ENCODE data around the gene ZNF182.
"Not testable (repeated sequence)": the region's sequence is repeated elsewhere in the genome, so short reads cannot be mapped to it uniquely, and the experiment has no call there.

ZNF182 gene

GRCh38 chrX:48003758-48004457 lies at the start of gene ZNF182:
Gene ZNF182 (minus strand): TSS chrX:48003989. CDS start chrX:48002609, 1,380 bp downstream.
- peak; percentile 82 to 85 for DNase-seq (ENCODE audit: low read depth in 2 of 2)

- no peak for DNase-seq (ENCODE audit: low read depth in 2 of 2)
These were observed 43.1 kb upstream of the ZNF182 start for GRCh38 chrX:48046846-48047245.

GRCh38 chrX:48045410-48046311 lies 41.9 kb upstream of the ZNF182 start:
- DNase-seq (ENCODE audit: low read depth in 2 of 2) = no peak

- DNase-seq (ENCODE audit: low read depth in 2 of 2) = no peak
These were observed 39.3 kb upstream of the ZNF182 start for GRCh38 chrX:48043056-48043455.

- DNase-seq (ENCODE audit: low read depth in 2 of 2) = no peak
These were observed 32.1 kb upstream of the ZNF182 start for GRCh38 chrX:48035891-48036290.

- not testable (repeated sequence) for DNase-seq (ENCODE audit: low read depth in 2 of 2)
These were observed 26.9 kb upstream of the ZNF182 start for GRCh38 chrX:48030641-48031173.

GRCh38 chrX:48030237-48030636 lies 26.4 kb upstream of the ZNF182 start:
- DNase-seq (ENCODE audit: low read depth in 2 of 2) = no peak

GRCh38 chrX:48028091-48028490 lies 24.3 kb upstream of the ZNF182 start:
- DNase-seq (ENCODE audit: low read depth in 2 of 2) = no peak

- not testable (repeated sequence) for DNase-seq (ENCODE audit: low read depth in 2 of 2)
These were observed 23.8 kb upstream of the ZNF182 start for GRCh38 chrX:48027545-48027944.

- DNase-seq (ENCODE audit: low read depth in 2 of 2) = no peak
These were observed 21.8 kb upstream of the ZNF182 start for GRCh38 chrX:48025561-48025960.

GRCh38 chrX:48022738-48023137 lies 18.9 kb upstream of the ZNF182 start:
- no peak for DNase-seq (ENCODE audit: low read depth in 2 of 2)

GRCh38 chrX:48022100-48022499 lies 18.3 kb upstream of the ZNF182 start:
- DNase-seq (ENCODE audit: low read depth in 2 of 2) = no peak

GRCh38 chrX:48021026-48021900 lies 17.5 kb upstream of the ZNF182 start:
- DNase-seq (ENCODE audit: low read depth in 2 of 2) = peak; percentile 34 to 42

GRCh38 chrX:48020472-48020871 lies 16.7 kb upstream of the ZNF182 start:
- DNase-seq (ENCODE audit: low read depth in 2 of 2) = not testable (repeated sequence)

GRCh38 chrX:48019892-48020291 lies 16.1 kb upstream of the ZNF182 start:
- DNase-seq (ENCODE audit: low read depth in 2 of 2) = not testable (repeated sequence)

GRCh38 chrX:48016583-48017310 lies 13.0 kb upstream of the ZNF182 start:
- DNase-seq (ENCODE audit: low read depth in 2 of 2) = not testable (repeated sequence)

- not testable (repeated sequence) for DNase-seq (ENCODE audit: low read depth in 2 of 2)
These were observed 5.7 kb upstream of the ZNF182 start for GRCh38 chrX:48009445-48009960.

- not testable (repeated sequence) for DNase-seq (ENCODE audit: low read depth in 2 of 2)
These were observed 2.9 kb upstream of the ZNF182 start, which contains the start of gene SPACA5 for GRCh38 chrX:48006688-48007087. Gene SPACA5 (plus strand): TSS chrX:48006988. CDS start chrX:48007803, 815 bp downstream.

- no peak for DNase-seq (ENCODE audit: low read depth in 2 of 2)
These were observed 427 bp downstream of the ZNF182 start for GRCh38 chrX:48003367-48003757.

- DNase-seq (ENCODE audit: low read depth in 2 of 2) = no peak
These were observed 860 bp downstream of the ZNF182 start for GRCh38 chrX:48002929-48003328.

All from stimulated activated CD8-positive, alpha-beta memory T cell treated with anti-CD3 and anti-CD28 coated beads, Interleukin-15, amount 100 ng/mL, for 48 hours (primary cell).